Activated T-helper 17 cell treated with anti-CD3 and anti-CD28 coated beads, Interleukin-2, amount 50 U/mL, for 72 hours (primary cell): ENCODE measurements around the gene ABCG1. TPM values are rescaled to one million over a fixed set of nuclear protein-coding genes. Genes with fewer than 3 reads are reported as not detected.

Source experiments
- ATAC-seq: fragments of 150-1000 bp; cut with Tn5 transposase; replicated peaks from 2 replicates; pipeline ENCODE4 v1.10.0; 2021; ENCODE audit warnings: mild to moderate bottlenecking, moderate library complexity
- H3K27ac Mint-ChIP-seq: one replicate; pipeline ENCODE4 v1.8.0; 2022; ENCODE audit warnings: mixed read lengths
- H3K27me3 Mint-ChIP-seq: one replicate; pipeline ENCODE4 v1.8.0; 2022; ENCODE audit warnings: mixed read lengths
- H3K36me3 Mint-ChIP-seq: one replicate; pipeline ENCODE4 v1.8.0; 2022; ENCODE audit warnings: low read depth, mild to moderate bottlenecking, mixed read lengths
- H3K4me1 Mint-ChIP-seq: one replicate; pipeline ENCODE4 v1.8.0; 2022; ENCODE audit warnings: mixed read lengths
- H3K4me3 Mint-ChIP-seq: one replicate; pipeline ENCODE4 v1.8.0; 2022; ENCODE audit warnings: mild to moderate bottlenecking, mixed read lengths
- H3K9me3 Mint-ChIP-seq: one replicate; pipeline ENCODE4 v1.8.0; 2022; ENCODE audit warnings: mixed read lengths
- total RNA-seq, 2 donors: library from RNA; stranded (reverse); gene quantifications; one replicate each; pipeline ENCODE4 v1.2.3, GENCODE V29; 2022

Gene ABCG1
- total RNA-seq, 2 donors from 2014 or later: 3.1 to 8.2 TPM

- H3K4me3 Mint-ChIP-seq: no peak overlapping the region
- peak overlapping the region; percentile 13 for H3K27ac Mint-ChIP-seq
- H3K9me3 Mint-ChIP-seq: no peaks in the 10 kb centered on the region
These were observed 34.5 kb downstream of the ABCG1 start for GRCh38 chr21:42253466-42253865.

DNA sequence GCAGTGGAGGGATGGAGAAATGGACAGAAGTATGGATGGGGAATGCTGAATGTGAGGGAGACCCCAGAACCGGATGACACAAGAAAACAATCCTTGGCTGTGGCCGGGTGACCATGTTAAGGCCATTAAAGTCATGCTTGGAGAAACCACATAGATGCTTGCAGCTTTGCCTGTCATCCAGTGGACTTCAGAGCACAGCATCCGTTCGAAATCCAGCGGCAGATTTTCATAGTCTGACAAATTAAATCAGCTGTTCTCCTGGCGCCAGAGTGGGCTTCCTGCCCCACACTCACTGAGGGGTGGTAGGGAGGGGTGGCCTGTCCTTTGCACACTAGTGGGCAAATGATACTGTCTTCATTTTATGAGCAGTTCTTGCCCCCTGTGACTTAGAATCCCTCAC is 35.1 kb downstream of the ABCG1 start:
- ATAC-seq: no peak
- Mint-ChIP-seq H3K36me3 (no peaks in the 10 kb centered on the region), H3K4me1 (peaks cover 27% of the 10 kb centered on the region), H3K27me3 (no peaks in the 10 kb centered on the region), H3K9me3 (no peaks in the 10 kb centered on the region), H3K27ac (peak overlapping the region; percentile 13), H3K4me3 (no peak overlapping the region)

More at GRCh38 chr21:42253466-42253865, 34.5 kb downstream of the ABCG1 start:
- Mint-ChIP-seq H3K4me1 (peaks cover 24% of the 10 kb centered on the region), H3K36me3 (no peaks in the 10 kb centered on the region), H3K27me3 (no peaks in the 10 kb centered on the region)
- no peak for ATAC-seq

DNA sequence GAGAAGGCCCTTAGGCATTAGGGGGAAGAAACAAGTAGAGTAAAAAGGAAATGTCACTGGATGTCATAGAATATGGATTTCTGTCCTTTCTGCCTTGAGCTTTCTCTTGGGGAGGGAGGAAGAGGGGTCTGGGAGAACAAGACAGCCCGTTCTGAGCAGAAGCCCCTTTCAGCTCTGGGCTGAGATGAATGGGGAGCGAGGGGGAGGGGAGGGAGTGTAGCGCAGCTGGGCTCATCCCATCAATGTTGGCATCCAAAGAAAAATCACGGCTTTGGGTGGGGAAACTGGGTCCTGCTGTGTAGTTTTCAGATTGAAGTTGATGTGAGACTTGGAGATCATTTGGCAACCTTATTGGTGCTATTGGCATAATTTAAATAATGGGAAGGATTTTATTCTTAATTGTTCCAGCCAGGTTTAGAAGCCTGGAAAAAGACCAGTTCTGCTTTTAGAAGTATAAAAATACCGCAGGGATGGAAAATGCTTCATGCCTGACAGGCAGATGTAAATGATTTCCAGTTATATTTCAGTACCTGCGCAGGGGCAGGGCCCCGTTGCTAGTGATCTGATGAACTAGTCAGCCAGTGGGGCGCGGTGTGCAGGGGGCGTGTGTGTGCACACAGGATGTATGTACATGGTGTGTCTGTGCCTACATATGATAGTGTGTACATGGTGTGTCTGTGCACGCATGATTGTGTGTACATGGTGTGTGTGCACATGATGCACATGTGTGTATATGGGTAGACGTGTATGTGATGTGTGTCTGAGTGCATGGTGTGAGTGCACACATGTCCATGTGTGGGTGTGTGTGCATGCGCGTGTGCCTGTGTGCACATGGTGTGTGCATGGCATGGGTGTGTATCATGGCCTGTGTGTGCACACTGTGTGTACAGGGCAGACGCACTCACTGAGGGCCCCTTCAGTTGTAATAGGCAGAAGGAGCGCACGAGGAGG is 36.0 kb downstream of the ABCG1 start:
- ATAC-seq: no peak
- H3K9me3 Mint-ChIP-seq: no peaks in the 10 kb centered on the region
- no peaks in the 10 kb centered on the region for H3K36me3 Mint-ChIP-seq
- H3K4me3 Mint-ChIP-seq: no peak overlapping the region
- H3K27me3 Mint-ChIP-seq: no peaks in the 10 kb centered on the region
- peaks cover 27% of the 10 kb centered on the region for H3K4me1 Mint-ChIP-seq
- no peak overlapping the region for H3K27ac Mint-ChIP-seq

DNA sequence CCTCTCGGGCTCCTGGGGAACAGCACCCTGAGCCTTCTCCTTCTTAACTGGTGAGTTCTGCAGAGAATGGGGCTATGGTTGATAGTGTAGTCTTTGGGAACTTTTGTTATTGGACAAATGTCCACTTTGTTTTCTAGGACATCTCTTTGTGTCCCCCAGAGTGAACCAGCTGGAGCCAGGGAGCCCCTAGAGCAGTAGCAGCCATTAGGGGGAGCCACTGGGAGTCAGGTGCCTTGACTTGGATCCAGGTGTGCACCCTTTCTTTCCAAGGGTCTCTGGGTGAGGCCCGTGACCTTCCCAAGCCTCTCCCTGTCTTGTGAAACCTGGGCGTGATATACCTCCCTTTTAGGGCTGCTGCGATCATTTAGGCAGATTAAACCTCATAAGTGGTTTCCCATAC is 36.9 kb downstream of the ABCG1 start:
- peaks cover 24% of the 10 kb centered on the region for H3K4me1 Mint-ChIP-seq
- H3K4me3 Mint-ChIP-seq: no peak overlapping the region
- ATAC-seq: no peak
- no peaks in the 10 kb centered on the region for H3K36me3 Mint-ChIP-seq
- H3K27me3 Mint-ChIP-seq: no peaks in the 10 kb centered on the region
- H3K27ac Mint-ChIP-seq: no peak overlapping the region
- no peaks in the 10 kb centered on the region for H3K9me3 Mint-ChIP-seq

- H3K36me3 Mint-ChIP-seq: no peaks in the 10 kb centered on the region
- ATAC-seq: no peak
- H3K9me3 Mint-ChIP-seq: no peaks in the 10 kb centered on the region
- H3K27ac Mint-ChIP-seq: no peak overlapping the region
- peaks cover 19% of the 10 kb centered on the region for H3K4me1 Mint-ChIP-seq
- no peak overlapping the region for H3K4me3 Mint-ChIP-seq
- H3K27me3 Mint-ChIP-seq: no peaks in the 10 kb centered on the region
These were observed 37.4 kb downstream of the ABCG1 start for GRCh38 chr21:42256316-42256715.

DNA sequence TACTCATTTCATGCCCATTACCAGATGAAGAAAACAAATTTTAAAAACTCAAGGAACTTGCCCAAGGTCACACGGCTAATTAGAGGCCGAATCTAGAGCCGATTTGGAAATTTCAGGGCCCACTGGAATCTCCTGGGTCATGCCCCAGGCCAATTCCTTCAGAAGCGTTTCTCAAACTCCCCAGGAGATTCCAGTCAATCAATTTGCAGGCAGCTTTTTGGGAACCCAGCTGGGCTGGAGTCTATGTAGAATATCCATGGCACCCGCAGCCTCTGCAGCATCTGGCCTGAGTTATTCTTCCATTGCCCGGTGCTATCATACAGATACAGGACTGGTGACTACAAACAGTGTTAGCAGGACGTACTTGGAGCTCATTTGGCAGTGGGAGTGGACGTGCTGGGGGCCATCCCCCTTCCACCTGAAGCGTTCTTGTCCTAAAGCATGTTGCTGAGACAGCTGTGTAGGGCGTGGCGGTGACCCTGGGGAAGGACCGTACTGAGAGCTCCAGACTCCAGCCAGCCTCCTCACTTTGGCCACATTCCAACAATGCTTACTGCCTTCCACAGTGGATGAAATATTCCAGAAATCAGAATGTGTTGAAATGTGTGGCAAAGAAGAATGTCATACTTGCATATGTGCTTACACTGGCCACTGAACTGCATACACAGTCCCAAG is 38.3 kb downstream of the ABCG1 start:
- Mint-ChIP-seq H3K9me3 (no peaks in the 10 kb centered on the region), H3K4me3 (no peak overlapping the region), H3K36me3 (no peaks in the 10 kb centered on the region), H3K27ac (no peak overlapping the region), H3K4me1 (peaks cover 18% of the 10 kb centered on the region), H3K27me3 (no peaks in the 10 kb centered on the region)
- ATAC-seq: no peak

- no peak overlapping the region for H3K4me3 Mint-ChIP-seq
- no peaks in the 10 kb centered on the region for H3K9me3 Mint-ChIP-seq
- peaks cover 18% of the 10 kb centered on the region for H3K4me1 Mint-ChIP-seq
- peak; percentile 96 for ATAC-seq
- H3K36me3 Mint-ChIP-seq: no peaks in the 10 kb centered on the region
- peak overlapping the region; percentile 35 for H3K27ac Mint-ChIP-seq
- H3K27me3 Mint-ChIP-seq: no peaks in the 10 kb centered on the region
These were observed 39.4 kb downstream of the ABCG1 start for GRCh38 chr21:42258150-42258884.

- H3K36me3 Mint-ChIP-seq: no peaks in the 10 kb centered on the region
- no peak for ATAC-seq
These were observed 40.0 kb downstream of the ABCG1 start for GRCh38 chr21:42258885-42259407.

GRCh38 chr21:42260121-42260520 is 41.2 kb downstream of the ABCG1 start:
- H3K36me3 Mint-ChIP-seq: no peaks in the 10 kb centered on the region
- no peaks in the 10 kb centered on the region for H3K9me3 Mint-ChIP-seq
- H3K27ac Mint-ChIP-seq: no peak overlapping the region
- ATAC-seq: no peak
- peaks cover 10% of the 10 kb centered on the region for H3K4me1 Mint-ChIP-seq
- H3K27me3 Mint-ChIP-seq: no peaks in the 10 kb centered on the region
- no peak overlapping the region for H3K4me3 Mint-ChIP-seq

More at GRCh38 chr21:42258885-42259407, 40.0 kb downstream of the ABCG1 start:
- no peaks in the 10 kb centered on the region for H3K27me3 Mint-ChIP-seq
- H3K4me3 Mint-ChIP-seq: no peak overlapping the region
- H3K27ac Mint-ChIP-seq: peak overlapping the region; percentile 35
- H3K4me1 Mint-ChIP-seq: peaks cover 14% of the 10 kb centered on the region
- H3K9me3 Mint-ChIP-seq: no peaks in the 10 kb centered on the region

- ATAC-seq: no peak
- Mint-ChIP-seq H3K9me3 (no peaks in the 10 kb centered on the region), H3K27me3 (no peaks in the 10 kb centered on the region), H3K27ac (no peak overlapping the region), H3K36me3 (no peaks in the 10 kb centered on the region), H3K4me1 (peaks cover 12% of the 10 kb centered on the region), H3K4me3 (no peak overlapping the region)
These were observed 42.9 kb downstream of the ABCG1 start for GRCh38 chr21:42261829-42262200.

DNA sequence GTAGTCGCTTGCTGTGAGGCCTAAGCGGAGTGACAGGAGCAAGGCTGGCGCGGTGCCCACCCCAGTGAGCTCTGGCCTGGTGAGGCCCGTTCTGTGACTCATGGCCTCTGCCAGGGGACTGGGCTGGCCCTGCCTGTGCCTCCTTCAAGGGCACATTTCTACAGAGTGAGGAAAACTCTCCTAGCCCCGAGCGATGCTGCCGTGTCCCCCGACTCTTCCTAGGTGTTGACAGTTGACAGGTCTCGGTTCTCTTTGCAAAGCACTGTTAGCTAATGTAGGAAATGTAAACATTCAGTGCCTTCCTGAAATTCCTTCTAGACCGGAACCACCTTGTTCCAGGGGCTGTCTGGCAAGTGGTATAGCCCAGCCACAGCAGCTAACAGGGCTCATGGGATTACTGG is 43.9 kb downstream of the ABCG1 start:
- ATAC-seq: no peak
- Mint-ChIP-seq H3K36me3 (no peaks in the 10 kb centered on the region), H3K9me3 (no peaks in the 10 kb centered on the region), H3K4me3 (no peak overlapping the region), H3K27me3 (no peaks in the 10 kb centered on the region), H3K4me1 (peaks cover 21% of the 10 kb centered on the region), H3K27ac (no peak overlapping the region)

- no peaks in the 10 kb centered on the region for H3K27me3 Mint-ChIP-seq
- H3K4me3 Mint-ChIP-seq: no peak overlapping the region
- no peak overlapping the region for H3K27ac Mint-ChIP-seq
- no peaks in the 10 kb centered on the region for H3K9me3 Mint-ChIP-seq
- no peak for ATAC-seq
- no peaks in the 10 kb centered on the region for H3K36me3 Mint-ChIP-seq
- H3K4me1 Mint-ChIP-seq: peaks cover 20% of the 10 kb centered on the region
These were observed 44.7 kb downstream of the ABCG1 start for GRCh38 chr21:42263591-42264131.

DNA sequence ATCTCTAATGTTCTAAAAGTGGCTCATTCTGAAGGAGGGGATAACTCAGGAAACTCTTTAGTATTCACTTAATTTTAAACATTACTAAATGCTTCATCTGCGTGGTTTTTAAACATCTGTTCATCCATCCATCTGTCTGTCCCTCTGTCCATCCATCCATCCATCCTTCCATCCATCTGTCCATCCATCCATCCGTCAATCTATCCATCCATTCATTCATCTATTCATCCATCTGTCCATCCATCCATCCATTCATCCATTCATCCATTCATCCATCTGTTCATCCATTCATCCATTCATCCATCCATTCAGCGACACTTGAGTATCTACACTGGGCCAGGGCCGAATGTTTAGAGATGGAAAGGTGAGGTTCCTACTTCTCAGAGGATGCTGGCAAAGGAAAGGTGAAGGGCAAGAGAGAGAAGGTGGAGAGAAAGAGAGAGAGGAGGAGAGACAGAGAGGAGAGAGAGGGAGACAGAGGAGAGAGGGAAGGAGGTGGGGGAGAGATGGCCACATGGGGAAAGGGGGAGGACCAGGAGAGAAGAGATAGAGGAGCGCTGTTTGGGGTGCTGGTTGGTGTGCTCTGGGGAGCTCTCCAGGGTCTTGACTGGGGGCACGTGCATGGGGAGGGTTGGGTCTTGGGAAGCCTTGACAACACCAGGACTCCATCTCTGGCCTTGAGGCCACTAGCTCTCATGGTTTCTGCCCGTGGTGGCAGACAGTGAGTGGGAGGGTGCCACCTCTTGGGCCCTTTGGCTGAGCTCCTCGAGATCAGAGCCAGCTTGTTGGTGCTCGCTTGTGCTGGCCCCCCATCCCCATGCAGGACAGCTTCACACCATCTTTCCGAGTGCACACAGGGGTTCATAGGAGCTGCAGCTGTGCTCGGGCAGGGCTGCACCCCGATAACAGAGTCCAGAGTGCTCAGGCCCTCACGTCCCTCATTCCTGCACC is 45.6 kb downstream of the ABCG1 start:
- Mint-ChIP-seq H3K4me3 (no peak overlapping the region), H3K36me3 (no peaks in the 10 kb centered on the region), H3K27me3 (no peaks in the 10 kb centered on the region), H3K27ac (no peak overlapping the region), H3K4me1 (peaks cover 19% of the 10 kb centered on the region), H3K9me3 (no peaks in the 10 kb centered on the region)
- ATAC-seq: no peak
